ENCODE measurements around the gene DHRS3. TPM values are rescaled to one million over a fixed set of nuclear protein-coding genes. Genes with fewer than 3 reads are reported as not detected.

DHRS3 gene
- total RNA-seq, 1 experiment from 2014 or later = 2.6 TPM

GRCh38 chr1:12601700-12602658 is 16.0 kb downstream of the DHRS3 start:
- DNase-seq = peak in 1 of 2 experiments; percentile 42
- Histone ChIP-seq H3K27ac (no peak overlapping the region), H3K4me1 (peaks cover 15% of the 10 kb centered on the region), H3K27me3 (no peaks in the 10 kb centered on the region), H3K36me3 (no peaks in the 10 kb centered on the region), H3K4me3 (no peak overlapping the region), H3K9me3 (replicated peaks) (no peaks in the 10 kb centered on the region)

GRCh38 chr1:12600880-12601633 is 17.0 kb downstream of the DHRS3 start:
- no peaks in the 10 kb centered on the region for H3K36me3 ChIP-seq
- no peaks in the 10 kb centered on the region for H3K27me3 ChIP-seq
- no peaks in the 10 kb centered on the region for H3K9me3 ChIP-seq (replicated peaks)
- peaks cover 15% of the 10 kb centered on the region for H3K4me1 ChIP-seq
- H3K4me3 ChIP-seq = no peak overlapping the region
- H3K27ac ChIP-seq = no peak overlapping the region
- DNase-seq = peak in 1 of 2 experiments; percentile 61

GRCh38 chr1:12600335-12600734 is 17.7 kb downstream of the DHRS3 start:
- Histone ChIP-seq H3K4me1 (peaks cover 15% of the 10 kb centered on the region), H3K27ac (no peak overlapping the region), H3K36me3 (no peaks in the 10 kb centered on the region)

GRCh38 chr1:12599657-12600056 is 18.4 kb downstream of the DHRS3 start:
- Histone ChIP-seq H3K4me1 (peaks cover 11% of the 10 kb centered on the region), H3K9me3 (replicated peaks) (no peaks in the 10 kb centered on the region), H3K36me3 (no peaks in the 10 kb centered on the region), H3K27ac (no peak overlapping the region), H3K4me3 (no peak overlapping the region), H3K27me3 (no peaks in the 10 kb centered on the region)
- no peak for DNase-seq

More at GRCh38 chr1:12600335-12600734, 17.7 kb downstream of the DHRS3 start:
- DNase-seq = no peak
- Histone ChIP-seq H3K9me3 (replicated peaks) (no peaks in the 10 kb centered on the region), H3K27me3 (no peaks in the 10 kb centered on the region), H3K4me3 (no peak overlapping the region)

- no peaks in the 10 kb centered on the region for H3K9me3 ChIP-seq (replicated peaks)
- no peak overlapping the region for H3K27ac ChIP-seq
- H3K36me3 ChIP-seq = no peaks in the 10 kb centered on the region
- peaks cover 4% of the 10 kb centered on the region for H3K4me1 ChIP-seq
- no peaks in the 10 kb centered on the region for H3K27me3 ChIP-seq
- no peak overlapping the region for H3K4me3 ChIP-seq
- no peak for DNase-seq
Observed at GRCh38 chr1:12598974-12599373, 19.0 kb downstream of the DHRS3 start.

- DNase-seq = no peak
- Histone ChIP-seq H3K36me3 (no peaks in the 10 kb centered on the region), H3K27me3 (no peaks in the 10 kb centered on the region), H3K4me1 (no peaks in the 10 kb centered on the region), H3K4me3 (no peak overlapping the region), H3K27ac (no peak overlapping the region), H3K9me3 (replicated peaks) (no peaks in the 10 kb centered on the region)
Observed at GRCh38 chr1:12597792-12598191, 20.2 kb downstream of the DHRS3 start.

GRCh38 chr1:12596007-12596821 is 21.8 kb downstream of the DHRS3 start:
- H3K36me3 ChIP-seq = no peaks in the 10 kb centered on the region
- no peaks in the 10 kb centered on the region for H3K9me3 ChIP-seq (replicated peaks)
- H3K4me3 ChIP-seq = peak overlapping the region; percentile 56
- H3K27ac ChIP-seq = peak overlapping the region; percentile 33; the same call in 1 of the 2 replicates
- H3K27me3 ChIP-seq = no peaks in the 10 kb centered on the region
- peaks cover 5% of the 10 kb centered on the region for H3K4me1 ChIP-seq
- peak; percentile 78 to 86 for DNase-seq

- Histone ChIP-seq H3K27ac (no peak overlapping the region), H3K4me1 (peaks cover 11% of the 10 kb centered on the region), H3K27me3 (no peaks in the 10 kb centered on the region), H3K9me3 (replicated peaks) (no peaks in the 10 kb centered on the region), H3K4me3 (peak overlapping the region; percentile 56), H3K36me3 (no peaks in the 10 kb centered on the region)
- DNase-seq = no peak
Observed at GRCh38 chr1:12595757-12596006, 22.3 kb downstream of the DHRS3 start.

- H3K9me3 ChIP-seq (replicated peaks) = no peaks in the 10 kb centered on the region
- H3K27ac ChIP-seq = no peak overlapping the region; the same call in 1 of the 2 replicates
- H3K27me3 ChIP-seq = no peaks in the 10 kb centered on the region
- H3K4me1 ChIP-seq = peaks cover 11% of the 10 kb centered on the region
- H3K36me3 ChIP-seq = no peaks in the 10 kb centered on the region
- DNase-seq = peak; percentile 68 to 72
- H3K4me3 ChIP-seq = peak overlapping the region; percentile 56
Observed at GRCh38 chr1:12594966-12595756, 22.8 kb downstream of the DHRS3 start.

- no peaks in the 10 kb centered on the region for H3K9me3 ChIP-seq (replicated peaks)
- peaks cover 11% of the 10 kb centered on the region for H3K4me1 ChIP-seq
- no peak for DNase-seq
- no peak overlapping the region for H3K27ac ChIP-seq
- no peaks in the 10 kb centered on the region for H3K36me3 ChIP-seq
- no peaks in the 10 kb centered on the region for H3K27me3 ChIP-seq
- peak overlapping the region; percentile 56 for H3K4me3 ChIP-seq
Observed at GRCh38 chr1:12594490-12594889, 23.5 kb downstream of the DHRS3 start.

GRCh38 chr1:12593621-12594066 is 24.4 kb downstream of the DHRS3 start:
- Histone ChIP-seq H3K27ac (no peak overlapping the region), H3K9me3 (replicated peaks) (no peaks in the 10 kb centered on the region), H3K4me1 (peaks cover 14% of the 10 kb centered on the region), H3K36me3 (no peaks in the 10 kb centered on the region), H3K27me3 (no peaks in the 10 kb centered on the region), H3K4me3 (no peak overlapping the region)
- no peak for DNase-seq

- no peak for DNase-seq
- Histone ChIP-seq H3K36me3 (no peaks in the 10 kb centered on the region), H3K27ac (no peak overlapping the region), H3K4me1 (peaks cover 18% of the 10 kb centered on the region), H3K4me3 (no peak overlapping the region), H3K27me3 (no peaks in the 10 kb centered on the region), H3K9me3 (replicated peaks) (no peaks in the 10 kb centered on the region)
Observed at GRCh38 chr1:12592496-12592895, 25.5 kb downstream of the DHRS3 start.

GRCh38 chr1:12591267-12591938 is 26.6 kb downstream of the DHRS3 start:
- peaks cover 18% of the 10 kb centered on the region for H3K4me1 ChIP-seq
- DNase-seq = peak; percentile 82 to 85
- no peaks in the 10 kb centered on the region for H3K27me3 ChIP-seq
- peak overlapping the region; percentile 2; the same call in 1 of the 2 replicates for H3K27ac ChIP-seq
- no peaks in the 10 kb centered on the region for H3K36me3 ChIP-seq
- no peak overlapping the region for H3K4me3 ChIP-seq
- H3K9me3 ChIP-seq (replicated peaks) = no peaks in the 10 kb centered on the region

Data from SJCRH30 (cell line).